ENCODE results near the gene C1QTNF1.
"Not testable (repeated sequence)": the region's sequence is repeated elsewhere in the genome, so short reads cannot be mapped to it uniquely, and the experiment has no call there.

The C1QTNF1 gene

DNA sequence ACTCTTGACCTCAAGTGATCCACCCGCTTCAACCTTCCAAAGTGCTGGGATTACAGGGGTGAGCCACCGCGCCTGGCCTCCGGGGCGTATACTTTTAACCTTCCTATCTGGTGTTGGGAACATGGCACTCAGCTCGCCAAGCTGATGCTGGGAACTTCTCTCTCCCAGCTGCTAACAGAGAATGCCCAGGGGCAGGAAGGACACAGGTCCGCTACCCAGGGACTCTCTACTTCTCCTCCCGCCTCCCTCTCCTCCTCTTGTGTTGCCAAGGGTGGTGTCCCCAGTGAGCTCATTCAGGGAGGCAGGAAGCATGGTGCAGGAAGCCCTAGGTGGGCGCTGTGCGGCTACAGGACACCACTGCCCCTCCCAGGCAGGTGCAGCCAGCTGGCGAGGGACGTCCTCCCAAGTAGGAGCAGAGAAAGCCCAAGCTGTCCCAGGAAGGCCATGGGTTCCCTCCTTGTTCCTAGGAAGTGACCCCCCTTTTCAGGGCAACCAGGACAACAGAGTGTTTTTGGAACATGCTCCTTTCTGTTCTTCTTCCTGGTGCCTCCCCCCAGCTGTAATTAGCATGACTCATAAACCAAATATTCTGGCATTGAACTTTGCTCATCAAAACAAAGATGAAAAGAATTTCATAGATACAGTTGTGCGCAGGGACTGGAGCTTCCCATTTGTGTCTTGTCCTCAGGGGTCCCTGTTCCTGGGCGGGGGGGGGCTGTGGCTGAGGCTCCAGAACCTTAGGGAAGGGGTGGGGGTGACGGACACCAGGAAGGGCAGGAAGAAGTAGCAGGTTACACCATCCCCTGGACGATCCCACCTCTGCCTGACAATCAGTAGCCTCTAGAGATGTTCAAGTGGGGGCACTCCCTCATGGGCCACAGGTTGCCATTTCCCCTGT, 2.7 kb downstream of the C1QTNF1 start:
- H3K4me1 ChIP-seq (ENCODE audit: control insufficient read depth, insufficient read depth, low read length): peaks cover 21% of the 10 kb centered on the region

DNA sequence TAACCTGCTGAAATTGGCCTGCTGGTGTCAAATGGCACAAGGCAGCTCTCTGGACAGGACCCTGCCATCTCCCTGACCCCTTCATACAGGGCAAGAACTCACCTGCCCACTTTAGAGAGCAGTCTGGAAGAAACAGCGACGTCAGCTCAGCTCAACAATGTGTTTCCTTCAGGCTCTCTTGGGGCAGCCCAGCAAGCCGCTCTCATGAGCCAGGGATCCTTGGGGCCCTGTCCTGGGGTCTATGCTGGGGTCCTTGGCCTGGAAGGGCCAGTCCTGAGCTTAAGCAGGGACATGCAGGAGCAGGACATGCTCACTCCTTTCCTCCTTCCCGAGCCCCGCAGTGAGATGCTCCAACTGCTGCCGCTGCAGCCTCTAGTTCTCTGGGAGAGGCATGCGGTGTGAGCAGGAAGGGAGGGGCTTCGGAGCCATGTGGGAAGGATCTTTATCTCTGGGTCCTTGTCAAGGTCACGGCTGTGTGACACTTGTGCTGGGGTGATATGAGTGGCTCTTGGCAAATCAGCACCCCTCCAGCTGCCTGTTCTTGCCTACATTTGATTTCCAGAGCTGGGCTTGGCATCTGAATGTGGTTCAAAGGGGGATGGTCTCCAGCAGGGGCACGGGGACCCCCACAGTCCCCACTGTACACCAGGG, 3.4 kb downstream of the C1QTNF1 start:
- peaks cover 5% of the 10 kb centered on the region for H3K27me3 ChIP-seq (ENCODE audit: control insufficient read depth, insufficient read depth, low read length)
- H3K9ac ChIP-seq (ENCODE audit: low read length): no peak overlapping the region

More for the DNA sequence above, 2.7 kb downstream of the C1QTNF1 start:
- Histone ChIP-seq H3K36me3 (ENCODE audit: control insufficient read depth, insufficient read depth, low read length) (no peaks in the 10 kb centered on the region), H3K9ac (ENCODE audit: low read length) (no peak overlapping the region), H3K27me3 (ENCODE audit: control insufficient read depth, insufficient read depth, low read length) (peaks cover 5% of the 10 kb centered on the region), H3K4me3 (ENCODE audit: low read length) (peak overlapping the region; percentile 51), H3K27ac (ENCODE audit: low read depth, low read length) (no peak overlapping the region)

DNA sequence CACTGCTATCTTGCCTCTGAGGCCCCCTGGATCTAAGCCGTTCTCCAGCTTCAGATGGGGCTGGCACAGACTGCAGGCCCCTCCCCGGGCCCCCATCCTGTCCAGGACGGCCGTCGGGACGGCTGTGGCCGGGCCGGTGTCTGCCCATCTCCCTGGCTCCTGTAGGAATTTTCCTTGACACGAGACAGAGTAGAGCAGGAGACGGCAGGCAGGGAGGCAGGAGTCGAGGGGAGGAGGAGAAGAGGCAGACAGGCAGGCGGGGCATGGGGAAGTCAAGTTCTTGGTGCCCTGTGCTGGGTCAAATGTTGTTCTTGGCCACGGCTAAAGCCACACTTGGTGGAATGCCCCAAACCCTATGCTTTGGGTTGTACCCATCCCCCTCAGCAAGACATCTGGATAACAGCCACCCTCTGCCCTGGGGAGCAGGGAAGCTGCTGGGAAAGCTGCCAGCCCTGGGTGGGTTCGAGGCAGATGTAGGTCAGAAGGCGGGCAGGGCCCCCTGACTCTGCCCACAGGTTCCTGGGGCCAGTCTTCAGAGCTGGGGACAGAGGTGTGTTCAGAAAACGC, 4.0 kb downstream of the C1QTNF1 start:
- H3K9ac ChIP-seq (ENCODE audit: low read length): no peak overlapping the region
- H3K4me3 ChIP-seq (ENCODE audit: low read length): peak overlapping the region; percentile 44
- H3K4me1 ChIP-seq (ENCODE audit: control insufficient read depth, insufficient read depth, low read length): peaks cover 21% of the 10 kb centered on the region
- H3K36me3 ChIP-seq (ENCODE audit: control insufficient read depth, insufficient read depth, low read length): no peaks in the 10 kb centered on the region
- peaks cover under 1% of the 10 kb centered on the region for H3K27me3 ChIP-seq (ENCODE audit: control insufficient read depth, insufficient read depth, low read length)
- H3K27ac ChIP-seq (ENCODE audit: low read depth, low read length): no peak overlapping the region

More for the DNA sequence above, 3.4 kb downstream of the C1QTNF1 start:
- Histone ChIP-seq H3K36me3 (ENCODE audit: control insufficient read depth, insufficient read depth, low read length) (no peaks in the 10 kb centered on the region), H3K4me1 (ENCODE audit: control insufficient read depth, insufficient read depth, low read length) (peaks cover 21% of the 10 kb centered on the region), H3K4me3 (ENCODE audit: low read length) (peak overlapping the region; percentile 44), H3K27ac (ENCODE audit: low read depth, low read length) (no peak overlapping the region)

DNA sequence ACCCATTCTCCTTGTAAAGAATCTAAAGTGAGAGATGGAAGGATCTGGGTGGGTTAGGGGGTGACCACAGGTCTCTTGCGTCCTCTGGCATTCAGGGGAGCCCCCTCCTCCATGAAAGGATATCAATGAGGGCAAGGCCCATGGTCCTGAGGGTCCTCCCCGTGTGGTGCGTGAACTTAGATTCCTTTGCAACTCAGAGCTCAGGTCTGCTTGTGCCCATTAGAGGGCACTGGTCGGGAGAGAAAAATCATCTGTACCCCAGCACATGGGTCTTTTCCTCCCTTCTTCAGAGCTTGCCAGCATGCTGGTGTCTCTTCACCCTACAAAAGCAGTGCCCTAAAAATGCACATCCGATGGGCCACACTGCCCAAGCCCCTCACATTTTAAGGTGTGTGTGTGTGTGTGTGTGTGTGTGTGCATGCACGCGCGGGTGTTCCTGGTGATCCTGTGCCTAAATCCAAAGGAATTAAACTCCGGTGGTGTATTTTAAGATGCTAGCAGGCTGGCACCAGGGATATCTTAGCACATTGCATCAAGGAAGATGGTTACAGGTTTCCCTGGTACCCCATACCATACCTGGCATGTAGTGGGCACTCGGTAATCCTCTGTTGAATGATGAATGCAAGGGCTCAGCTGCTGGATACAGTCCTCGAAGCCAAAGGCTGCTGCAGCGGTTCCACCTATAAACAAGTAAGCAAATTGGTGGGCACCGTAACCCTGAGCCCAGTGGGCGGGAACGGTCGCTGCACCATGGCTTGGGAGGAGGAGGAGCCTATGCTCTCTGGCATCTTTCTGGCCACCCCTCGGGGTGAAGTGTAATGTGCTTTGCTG, 4.7 kb downstream of the C1QTNF1 start:
- no peaks in the 10 kb centered on the region for H3K27me3 ChIP-seq (ENCODE audit: control insufficient read depth, insufficient read depth, low read length)
- no peak overlapping the region for H3K9ac ChIP-seq (ENCODE audit: low read length)
- peaks cover 21% of the 10 kb centered on the region for H3K4me1 ChIP-seq (ENCODE audit: control insufficient read depth, insufficient read depth, low read length)
- no peaks in the 10 kb centered on the region for H3K36me3 ChIP-seq (ENCODE audit: control insufficient read depth, insufficient read depth, low read length)
- no peak overlapping the region for H3K27ac ChIP-seq (ENCODE audit: low read depth, low read length)
- no peak overlapping the region for H3K4me3 ChIP-seq (ENCODE audit: low read length)

DNA sequence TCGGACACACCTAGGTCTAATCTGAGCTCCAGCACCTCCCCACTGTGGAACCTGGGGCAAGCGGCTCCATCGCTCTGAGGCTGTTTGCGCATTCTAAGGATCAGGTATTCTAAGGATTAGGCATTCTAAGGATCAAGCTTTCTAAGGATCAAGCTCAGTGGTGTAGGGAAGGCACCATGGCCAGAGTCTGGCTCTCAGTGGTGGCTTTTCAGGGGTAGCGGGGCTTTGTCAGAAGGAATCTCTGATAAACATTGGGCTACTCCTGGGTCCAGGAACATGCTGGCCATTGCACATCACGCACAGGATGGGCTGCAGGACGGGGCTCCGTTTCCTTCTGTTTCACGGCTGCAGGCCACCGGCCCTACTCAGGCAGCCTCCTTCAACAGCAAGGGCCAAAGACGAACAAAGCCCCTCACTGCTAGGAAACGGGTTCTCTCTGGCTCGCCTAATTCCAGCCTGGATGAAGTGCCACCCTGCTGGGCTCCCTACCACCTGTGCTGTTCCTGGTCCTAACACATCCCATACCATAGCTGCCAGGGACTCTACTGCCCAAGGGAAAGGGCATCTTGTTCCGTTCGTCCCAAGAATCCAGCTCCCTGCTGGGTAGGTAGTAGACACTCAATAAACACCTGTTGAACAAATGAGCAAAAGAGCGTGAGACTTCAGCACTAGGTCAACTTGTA, 5.5 kb downstream of the C1QTNF1 start:
- H3K4me1 ChIP-seq (ENCODE audit: control insufficient read depth, insufficient read depth, low read length): peaks cover 21% of the 10 kb centered on the region

DNA sequence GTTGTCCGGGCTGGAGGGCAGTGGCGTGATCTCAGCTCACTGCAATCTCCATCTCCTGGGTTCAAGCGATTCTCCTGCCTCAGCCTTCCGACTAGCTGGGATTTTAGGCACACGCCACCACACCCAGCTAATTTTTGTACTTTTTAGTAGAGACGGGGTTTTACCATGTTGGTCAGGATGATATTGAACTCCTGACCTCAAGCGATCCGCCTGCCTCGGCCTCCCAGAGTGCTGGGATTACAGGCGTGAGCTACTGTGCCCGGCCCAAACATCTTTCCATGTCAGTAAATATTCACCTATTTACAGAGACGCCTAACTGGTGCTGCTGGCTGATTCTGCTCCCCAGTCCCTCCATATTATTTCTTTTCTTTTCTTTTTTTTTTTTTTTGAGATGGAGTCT, 6.7 kb downstream of the C1QTNF1 start:
- H3K27me3 ChIP-seq (ENCODE audit: control insufficient read depth, insufficient read depth, low read length); H3K4me3 ChIP-seq (ENCODE audit: low read length); H3K36me3 ChIP-seq (ENCODE audit: control insufficient read depth, insufficient read depth, low read length); H3K9ac ChIP-seq (ENCODE audit: low read length); H3K27ac ChIP-seq (ENCODE audit: low read depth, low read length): not testable (repeated sequence)
- H3K4me1 ChIP-seq (ENCODE audit: control insufficient read depth, insufficient read depth, low read length): peaks cover 20% of the 10 kb centered on the region

More for the DNA sequence above, 5.5 kb downstream of the C1QTNF1 start:
- Histone ChIP-seq H3K27me3 (ENCODE audit: control insufficient read depth, insufficient read depth, low read length) (no peaks in the 10 kb centered on the region), H3K36me3 (ENCODE audit: control insufficient read depth, insufficient read depth, low read length) (no peaks in the 10 kb centered on the region), H3K9ac (ENCODE audit: low read length) (no peak overlapping the region), H3K4me3 (ENCODE audit: low read length) (no peak overlapping the region), H3K27ac (ENCODE audit: low read depth, low read length) (no peak overlapping the region)

DNA sequence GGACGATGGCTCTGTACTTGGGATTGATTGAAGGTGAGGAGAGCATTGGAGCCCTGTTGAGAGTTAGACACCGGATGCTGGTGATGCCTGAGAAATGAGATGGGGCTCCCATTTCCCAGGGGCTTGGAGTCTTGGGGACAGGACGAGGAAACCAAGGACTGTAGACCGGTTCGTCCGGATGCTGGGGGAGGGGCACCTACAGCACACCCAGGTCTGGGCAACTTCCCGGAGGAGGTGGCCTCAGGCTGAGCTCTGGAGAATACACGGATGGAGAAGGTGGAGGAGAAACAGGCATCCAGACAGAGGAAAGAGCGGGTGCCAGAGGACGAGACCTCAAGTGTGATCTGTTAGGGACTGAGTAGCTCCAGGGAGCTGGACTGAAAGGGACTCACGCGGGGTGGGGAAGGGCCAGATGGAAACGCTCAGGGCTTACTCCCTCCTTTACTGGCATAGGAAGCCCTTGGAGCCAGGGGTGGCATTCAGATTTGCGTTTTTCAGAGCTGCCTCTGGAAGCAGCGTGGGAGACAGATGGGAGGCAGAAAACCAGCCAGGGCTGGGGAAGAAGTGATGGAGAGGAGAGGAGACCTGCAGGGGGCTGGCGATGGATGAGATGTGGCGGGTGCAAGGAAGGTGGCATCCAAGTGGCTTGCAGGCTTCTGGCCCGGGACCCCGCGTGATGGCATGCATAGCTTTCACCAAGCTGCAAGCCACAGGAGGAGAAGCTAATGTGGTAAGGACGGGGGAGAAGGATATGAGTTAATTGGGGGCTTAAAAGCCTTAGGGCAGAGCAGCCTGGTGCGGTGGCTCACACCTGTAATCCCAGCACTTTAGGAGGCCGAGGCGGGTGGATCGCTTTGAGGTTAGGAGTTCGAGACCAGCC, 8.3 kb downstream of the C1QTNF1 start:
- Histone ChIP-seq H3K36me3 (ENCODE audit: control insufficient read depth, insufficient read depth, low read length) (no peaks in the 10 kb centered on the region), H3K9ac (ENCODE audit: low read length) (no peak overlapping the region), H3K27me3 (ENCODE audit: control insufficient read depth, insufficient read depth, low read length) (no peaks in the 10 kb centered on the region), H3K4me3 (ENCODE audit: low read length) (no peak overlapping the region), H3K4me1 (ENCODE audit: control insufficient read depth, insufficient read depth, low read length) (peaks cover 13% of the 10 kb centered on the region), H3K27ac (ENCODE audit: low read depth, low read length) (no peak overlapping the region)

DNA sequence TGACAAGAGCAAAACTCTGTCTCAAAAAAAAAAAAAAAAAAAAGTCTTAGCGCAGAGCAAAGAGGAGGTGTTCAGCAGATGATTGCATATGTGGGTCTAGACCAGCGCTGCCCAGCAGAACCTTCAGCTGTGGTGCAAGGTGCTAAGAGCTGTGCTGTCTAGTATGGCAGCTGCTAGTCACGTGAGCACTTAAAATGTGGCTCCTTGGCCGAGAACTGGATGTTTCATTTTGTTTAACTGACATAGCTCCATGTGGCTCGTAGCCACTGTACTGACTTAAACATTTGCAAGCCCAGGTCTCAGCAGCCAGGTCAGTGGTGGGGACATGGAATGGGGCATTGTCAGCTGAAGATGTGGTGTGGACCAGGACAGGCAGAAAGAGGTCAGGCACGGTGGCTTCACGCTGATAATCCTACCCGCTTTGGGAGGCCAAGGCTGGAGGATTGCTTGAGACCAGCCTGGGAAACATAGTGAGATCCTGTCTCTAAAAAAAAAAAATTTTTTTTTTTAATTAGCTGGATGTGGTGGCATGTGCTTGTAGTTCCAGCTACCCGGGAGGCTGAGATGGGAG, 9.2 kb downstream of the C1QTNF1 start:
- no peak overlapping the region for H3K4me3 ChIP-seq (ENCODE audit: low read length)
- H3K9ac ChIP-seq (ENCODE audit: low read length): no peak overlapping the region
- H3K27me3 ChIP-seq (ENCODE audit: control insufficient read depth, insufficient read depth, low read length): no peaks in the 10 kb centered on the region
- H3K36me3 ChIP-seq (ENCODE audit: control insufficient read depth, insufficient read depth, low read length): no peaks in the 10 kb centered on the region
- peaks cover 4% of the 10 kb centered on the region for H3K4me1 ChIP-seq (ENCODE audit: control insufficient read depth, insufficient read depth, low read length)
- H3K27ac ChIP-seq (ENCODE audit: low read depth, low read length): no peak overlapping the region

DNA sequence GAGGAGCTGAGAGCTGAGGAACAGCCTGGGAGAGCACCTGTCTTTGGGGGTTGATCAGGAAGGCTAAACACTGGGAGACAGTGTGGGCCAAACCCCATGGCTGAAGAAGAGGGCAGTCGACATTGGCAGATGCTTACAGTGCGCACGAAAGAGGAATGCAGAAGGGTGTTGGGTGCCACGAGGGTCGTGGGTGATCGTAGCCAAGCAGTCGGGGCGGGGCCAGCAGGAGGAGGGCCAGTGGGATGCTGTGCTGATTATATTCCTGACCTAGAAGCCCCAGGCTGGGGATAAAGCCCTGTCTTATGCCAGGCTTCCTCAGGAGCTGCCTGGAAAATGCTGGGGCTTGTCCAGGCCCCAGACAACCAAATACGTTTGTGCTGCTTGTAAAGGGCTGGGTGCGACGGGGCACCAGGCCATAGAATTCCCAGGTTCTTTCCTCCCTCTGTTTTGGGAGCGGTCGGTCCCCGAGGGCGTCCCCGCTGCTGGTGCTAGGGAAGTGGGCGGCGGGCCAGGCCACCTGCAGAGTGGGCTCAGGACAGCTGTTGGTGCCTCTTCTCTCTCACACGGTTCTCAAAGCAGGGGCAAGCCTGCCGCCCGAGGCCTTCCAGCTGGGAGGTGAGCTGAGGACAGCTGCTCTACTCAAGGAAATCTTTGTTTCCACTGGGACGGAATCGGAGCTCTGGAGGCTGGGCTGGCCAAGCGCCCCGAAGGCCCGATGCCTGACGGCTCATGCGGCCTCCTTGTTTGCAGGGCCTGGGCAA, 10.0 kb downstream of the C1QTNF1 start:
- H3K36me3 ChIP-seq (ENCODE audit: control insufficient read depth, insufficient read depth, low read length): no peaks in the 10 kb centered on the region
- no peak overlapping the region for H3K4me3 ChIP-seq (ENCODE audit: low read length)
- no peaks in the 10 kb centered on the region for H3K27me3 ChIP-seq (ENCODE audit: control insufficient read depth, insufficient read depth, low read length)
- H3K4me1 ChIP-seq (ENCODE audit: control insufficient read depth, insufficient read depth, low read length): peaks cover 3% of the 10 kb centered on the region
- no peak overlapping the region for H3K9ac ChIP-seq (ENCODE audit: low read length)
- peak overlapping the region; percentile 16 for H3K27ac ChIP-seq (ENCODE audit: low read depth, low read length)

DNA sequence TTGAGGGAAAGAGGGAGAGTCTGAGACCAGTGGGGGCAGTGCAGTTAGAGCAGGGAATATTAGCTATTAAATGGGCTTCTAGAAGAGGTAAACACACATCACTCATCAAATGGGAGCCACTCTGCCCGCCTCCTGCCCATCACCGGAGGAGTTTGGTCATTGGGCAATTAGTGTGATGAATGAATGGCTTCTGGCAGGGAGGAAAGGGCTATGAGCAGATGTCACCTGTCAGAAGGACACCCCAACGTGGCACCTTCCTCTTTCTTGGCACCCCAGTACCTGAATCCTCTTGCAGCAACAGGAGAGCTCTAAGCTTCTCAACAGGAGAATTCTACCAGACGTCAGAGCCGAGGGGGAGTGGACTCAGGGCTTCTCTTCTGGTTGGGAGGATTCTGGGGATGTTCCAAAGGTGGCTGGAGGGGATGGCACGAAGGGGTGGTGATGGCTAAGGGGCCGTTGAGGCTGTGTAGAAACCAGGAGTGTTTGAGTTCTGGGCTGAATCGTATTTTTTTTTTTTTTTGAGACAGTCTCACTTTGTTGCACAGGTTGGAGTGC, 11.0 kb downstream of the C1QTNF1 start:
- Histone ChIP-seq H3K9ac (ENCODE audit: low read length) (no peak overlapping the region), H3K36me3 (ENCODE audit: control insufficient read depth, insufficient read depth, low read length) (no peaks in the 10 kb centered on the region), H3K4me1 (ENCODE audit: control insufficient read depth, insufficient read depth, low read length) (peaks cover 3% of the 10 kb centered on the region)

More for the DNA sequence above, 11.0 kb downstream of the C1QTNF1 start:
- Histone ChIP-seq H3K27ac (ENCODE audit: low read depth, low read length) (no peak overlapping the region), H3K4me3 (ENCODE audit: low read length) (no peak overlapping the region), H3K27me3 (ENCODE audit: control insufficient read depth, insufficient read depth, low read length) (no peaks in the 10 kb centered on the region)

Data from rectal smooth muscle tissue (tissue), 1 donor.